Cardiac fibroblast (primary cell): ENCODE measurements around the gene KDM1B.

ENCODE experiments used
- DNase-seq, 2 donors: peaks; one replicate each; pipeline versions ENCODE4 v3.0.0 to v3.0.0-alpha.2; 2010; ENCODE audit warnings: low read depth in 2 of 2
- H3K4me3 ChIP-seq, 2 donors: replicated peaks in 1 of 2; 1 replicate in 1 of 2; 2 replicates in 1 of 2; pipeline ENCODE4 v1.5.1; 2011; ENCODE audit warnings: low read depth in 2 of 2, low read length in 2 of 2, mild to moderate bottlenecking in 2 of 2, moderate library complexity in 1 of 2
- TF ChIP-seq, protein P1 (sequence below): IDR thresholded peaks from one replicate; pipeline ENCODE4 v1.5.1; 2011; ENCODE audit warnings: low read depth, mild to moderate bottlenecking, low read length, inconsistent platforms

KDM1B gene

DNA sequence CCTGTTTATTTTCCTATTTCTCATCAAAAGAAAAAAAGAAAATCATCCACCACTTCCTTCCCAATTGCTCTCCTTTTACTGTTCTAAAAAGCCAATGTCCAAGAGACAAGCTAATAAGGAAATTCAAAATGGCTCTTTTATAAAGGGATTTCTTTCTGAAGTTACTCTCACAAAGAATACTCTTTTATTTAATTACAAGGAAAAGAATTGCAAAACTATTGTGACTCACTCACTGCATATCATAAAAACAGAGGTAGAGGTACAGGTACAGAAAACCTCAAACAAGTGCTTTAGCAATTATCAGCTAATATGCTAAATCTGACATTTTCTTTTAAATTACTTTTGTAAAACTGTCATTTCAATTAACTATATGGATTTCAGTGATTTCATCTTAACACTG, 91.0 kb downstream of the KDM1B start:
- no peak for DNase-seq

DNA sequence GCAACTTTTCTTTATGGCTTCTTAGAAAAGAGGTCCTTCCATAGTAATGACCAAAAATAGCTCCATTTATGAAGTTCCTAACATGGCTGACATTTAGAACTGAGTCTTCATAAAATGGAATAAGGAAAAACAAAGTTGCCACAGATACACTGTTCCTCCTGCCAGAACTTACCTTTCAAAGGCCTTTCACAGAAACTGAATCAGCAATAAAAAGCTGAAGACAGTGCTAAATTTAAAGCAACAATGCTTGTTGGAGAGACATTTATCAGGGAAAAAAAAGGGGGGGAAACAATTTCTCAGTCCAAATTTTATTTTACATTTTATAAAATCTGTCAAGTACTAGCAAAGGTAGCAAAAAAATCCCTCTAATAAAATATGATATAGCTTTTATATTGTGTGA, 91.8 kb downstream of the KDM1B start:
- H3K4me3 ChIP-seq, result no peak overlapping the region
- TF ChIP-seq, protein P1, sequence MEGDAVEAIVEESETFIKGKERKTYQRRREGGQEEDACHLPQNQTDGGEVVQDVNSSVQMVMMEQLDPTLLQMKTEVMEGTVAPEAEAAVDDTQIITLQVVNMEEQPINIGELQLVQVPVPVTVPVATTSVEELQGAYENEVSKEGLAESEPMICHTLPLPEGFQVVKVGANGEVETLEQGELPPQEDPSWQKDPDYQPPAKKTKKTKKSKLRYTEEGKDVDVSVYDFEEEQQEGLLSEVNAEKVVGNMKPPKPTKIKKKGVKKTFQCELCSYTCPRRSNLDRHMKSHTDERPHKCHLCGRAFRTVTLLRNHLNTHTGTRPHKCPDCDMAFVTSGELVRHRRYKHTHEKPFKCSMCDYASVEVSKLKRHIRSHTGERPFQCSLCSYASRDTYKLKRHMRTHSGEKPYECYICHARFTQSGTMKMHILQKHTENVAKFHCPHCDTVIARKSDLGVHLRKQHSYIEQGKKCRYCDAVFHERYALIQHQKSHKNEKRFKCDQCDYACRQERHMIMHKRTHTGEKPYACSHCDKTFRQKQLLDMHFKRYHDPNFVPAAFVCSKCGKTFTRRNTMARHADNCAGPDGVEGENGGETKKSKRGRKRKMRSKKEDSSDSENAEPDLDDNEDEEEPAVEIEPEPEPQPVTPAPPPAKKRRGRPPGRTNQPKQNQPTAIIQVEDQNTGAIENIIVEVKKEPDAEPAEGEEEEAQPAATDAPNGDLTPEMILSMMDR, result no peak
- no peak for DNase-seq

More for the DNA sequence above, 91.0 kb downstream of the KDM1B start:
- no peak overlapping the region for H3K4me3 ChIP-seq
- TF ChIP-seq, protein P1, result no peak

DNA sequence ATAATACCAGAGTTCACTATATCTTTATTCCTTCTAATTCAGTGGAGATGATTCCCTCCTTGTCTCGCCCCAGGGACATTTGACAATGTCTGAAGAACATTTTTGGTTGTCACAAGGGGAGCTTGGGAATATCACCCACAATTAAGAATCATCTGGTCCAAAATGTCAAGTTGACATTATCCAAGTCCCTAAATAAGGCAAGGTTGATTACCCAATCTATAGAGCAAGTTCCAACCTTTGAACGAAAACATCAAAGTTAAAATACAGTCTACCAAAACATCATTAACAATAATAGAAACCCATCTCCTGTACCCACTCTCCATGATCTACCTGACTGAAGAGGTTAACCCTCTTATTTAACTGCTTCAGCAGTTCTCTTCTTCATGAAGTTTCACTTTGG, 93.5 kb downstream of the KDM1B start:
- no peak for DNase-seq
- TF ChIP-seq, protein P1, result no peak
- no peak overlapping the region for H3K4me3 ChIP-seq

DNA sequence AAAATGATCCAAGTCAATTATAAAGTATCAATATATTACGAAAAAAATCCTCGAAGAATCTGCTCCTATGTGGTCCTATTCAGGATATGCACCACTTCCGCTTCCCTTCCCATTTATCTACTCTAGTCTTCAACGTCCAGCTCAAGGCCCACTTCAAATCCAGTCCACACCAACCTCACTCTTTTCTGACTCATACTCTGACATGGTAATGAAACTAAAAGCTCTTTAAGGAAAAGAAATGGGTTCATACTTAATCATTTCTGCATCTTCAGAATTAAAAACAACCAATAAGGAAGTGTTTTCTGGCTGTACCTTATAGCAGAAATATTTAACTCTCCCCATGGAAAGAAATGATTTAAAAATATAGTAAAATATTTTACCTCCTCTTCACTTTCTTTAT, 94.0 kb downstream of the KDM1B start:
- DNase-seq, result no peak
- TF ChIP-seq, protein P1, result no peak
- H3K4me3 ChIP-seq, result no peak overlapping the region

- TF ChIP-seq, protein P1, result no peak
- DNase-seq, result no peak
- H3K4me3 ChIP-seq, result no peak overlapping the region
Observed at GRCh38 chr6:18253635-18254034, 98.4 kb downstream of the KDM1B start.

DNA sequence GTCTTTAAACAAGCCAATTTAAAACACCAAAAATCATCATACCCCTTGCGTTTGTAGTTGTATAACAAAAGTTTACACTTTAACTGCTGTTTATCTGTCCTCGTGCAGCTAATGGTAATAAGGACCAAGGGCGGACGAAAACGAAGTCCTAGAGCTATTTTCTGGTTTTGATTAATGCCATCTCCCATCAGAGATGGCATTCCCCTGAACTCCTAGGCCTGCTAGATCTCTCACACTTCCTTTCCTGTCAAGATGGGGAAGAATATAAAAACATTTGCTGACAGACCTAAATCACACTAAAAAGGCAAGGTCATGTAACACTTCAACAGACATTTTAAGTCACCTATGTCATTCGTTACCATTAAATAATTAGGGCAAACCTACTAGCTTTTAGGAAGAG, 99.6 kb downstream of the KDM1B start:
- H3K4me3 ChIP-seq, result no peak overlapping the region
- TF ChIP-seq, protein P1, result no peak
- DNase-seq, result no peak

DNA sequence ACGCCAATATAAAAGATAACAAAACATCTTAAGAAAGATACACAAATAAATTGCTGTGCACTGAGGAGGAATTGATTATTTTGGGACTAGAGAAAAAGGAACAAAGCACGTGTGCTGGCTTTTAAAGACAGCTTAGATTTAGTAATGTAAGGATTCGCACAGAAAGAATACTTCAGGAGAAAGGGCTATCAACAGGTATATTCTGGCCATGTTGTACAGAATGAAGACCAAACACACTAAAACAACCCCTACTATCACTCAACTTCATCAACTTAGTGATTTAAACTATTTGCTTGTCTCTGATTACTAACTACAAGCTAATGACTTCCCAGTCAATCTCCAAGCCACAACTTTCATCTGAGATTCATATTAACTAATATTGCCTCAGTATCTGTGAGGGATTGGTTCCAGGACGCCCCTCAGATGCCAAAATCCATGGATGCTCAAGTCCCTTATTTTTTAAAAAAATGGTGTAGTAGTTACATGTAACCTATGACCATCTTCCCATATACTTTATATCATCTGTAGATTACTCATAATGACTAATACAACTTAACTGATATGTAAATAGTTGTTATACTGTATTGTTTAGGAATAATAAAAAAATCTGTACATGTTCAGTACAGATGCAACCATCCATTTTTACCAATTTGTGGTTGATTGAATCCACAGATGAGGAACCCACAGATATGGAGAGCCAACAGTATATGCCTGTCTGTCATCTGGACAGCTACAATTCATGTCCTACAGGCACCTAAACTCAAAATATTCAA, 104.6 kb downstream of the KDM1B start:
- TF ChIP-seq, protein P1, result no peak
- H3K4me3 ChIP-seq, result no peak overlapping the region
- DNase-seq, result no peak
